K562 (cell line): ENCODE measurements around the gene FPR1. TPM values are rescaled to one million over a fixed set of nuclear protein-coding genes. Genes with fewer than 3 reads are reported as not detected.

Experiments
- BMI1 ChIP-seq: fragments of 150-350 bp; IDR thresholded peaks from 2 replicates; pipeline ENCODE4 v1.6.1; 2014; ENCODE audit warnings: low read length
- CXXC5 ChIP-seq: fragments of 250-450 bp; sonication (Bioruptor Pico); IDR thresholded peaks from 2 replicates; pipeline ENCODE4 v1.8.0; 2022; ENCODE audit warnings: inconsistent platforms, mild to moderate bottlenecking, moderate library complexity
- FUS ChIP-seq: fragments of 200-400 bp; formaldehyde crosslinking; optimal IDR thresholded peaks from 2 replicates; pipeline ENCODE3; 2017; ENCODE audit warnings: low read depth, low read length
- MECOM ChIP-seq: fragments of 250-450 bp; sonication (Bioruptor Pico); IDR thresholded peaks from 2 replicates; pipeline ENCODE4 v1.8.0; 2022; ENCODE audit warnings: inconsistent platforms
- MEIS2 ChIP-seq: fragments of 450-650 bp; IDR thresholded peaks from 2 replicates; pipeline ENCODE4 v1.6.1; 2014; ENCODE audit warnings: mild to moderate bottlenecking; ENCODE audit not compliant: partially characterized antibody
- MTA1 ChIP-seq: fragments of 450-650 bp; IDR thresholded peaks from 2 replicates; pipeline ENCODE4 v1.6.1; 2017; ENCODE audit warnings: borderline replicate concordance
- NFATC3 ChIP-seq: fragments of 450-650 bp; IDR thresholded peaks from 2 replicates; pipeline ENCODE4 v1.6.1; 2017; ENCODE audit warnings: mild to moderate bottlenecking
- NR2F6 ChIP-seq: fragments of 450-650 bp; formaldehyde crosslinking; IDR thresholded peaks from 2 replicates; pipeline ENCODE4 v1.4.0; 2020; ENCODE audit warnings: mild to moderate bottlenecking
- RAD51 ChIP-seq: fragments of 450-650 bp; IDR thresholded peaks from 2 replicates; pipeline ENCODE4 v1.7.1; 2016; ENCODE audit warnings: low read depth, mild to moderate bottlenecking, borderline replicate concordance
- RB1 ChIP-seq: fragments of 450-650 bp; IDR thresholded peaks from 2 replicates; pipeline ENCODE4 v1.6.1; 2017; ENCODE audit warnings: low read depth, mild to moderate bottlenecking
- RFX1 ChIP-seq: fragments of 450-650 bp; IDR thresholded peaks from 2 replicates; pipeline ENCODE4 v1.6.1; 2016; ENCODE audit warnings: mild to moderate bottlenecking, moderate library complexity
- SRSF7 ChIP-seq: fragments of 200-400 bp; formaldehyde crosslinking; optimal IDR thresholded peaks from 2 replicates; pipeline ENCODE3; 2017; ENCODE audit warnings: mild to moderate bottlenecking, low read depth, low read length
- TAF1 ChIP-seq: IDR thresholded peaks from 2 replicates; pipeline ENCODE4 v1.6.1; 2011; ENCODE audit warnings: mild to moderate bottlenecking, low read length, moderate library complexity; ENCODE audit not compliant: insufficient read depth, control insufficient read depth, severe bottlenecking; ENCODE audit errors: extremely low read depth
- ZBTB1 ChIP-seq: sonication (generic); formaldehyde crosslinking; IDR thresholded peaks from 2 replicates; pipeline ENCODE4 v1.8.1; 2023; ENCODE audit warnings: missing genetic modification reagents, low read depth, mild to moderate bottlenecking, borderline replicate concordance
- ZNF436 ChIP-seq: fragments of 250-450, 450-650 bp; sonication (Bioruptor Pico); formaldehyde crosslinking; IDR thresholded peaks from 2 replicates; pipeline ENCODE4 v1.7.0; 2020; ENCODE audit warnings: mild to moderate bottlenecking
- ZNF778 ChIP-seq: fragments of 450-650 bp; formaldehyde crosslinking; IDR thresholded peaks from 2 replicates; pipeline ENCODE4 v1.4.0; 2020; ENCODE audit warnings: mild to moderate bottlenecking, moderate library complexity
- polyA plus RNA-seq, 8 experiments: library from polyadenylated mRNA; depleted of rRNA in 4 of 8; stranded (reverse) in 5 of 8; unstranded in 3 of 8; fragments of >200 nt; fragmentation: Nextera tagmentation in 2 of 8; fragmentation: Illumina TruSeq in 1 of 8; extraction: Ambion mirVana in 2 of 8; extraction: Trizol in 1 of 8; gene quantifications; 2 replicates each; pipeline versions ENCODE4 v1.2.1 to v1.2.3, GENCODE V29; 2011 to 2014; ENCODE audit warnings: inconsistent platforms in 1 of 8, missing spikeins in 1 of 8
- total RNA-seq, 7 experiments: library from RNA; depleted of rRNA in 6 of 7; stranded (reverse); fragments of >200 nt in 6 of 7; fragmentation: Illumina TruSeq in 2 of 7; extraction: Trizol in 2 of 7; gene quantifications; 2 replicates each; pipeline versions ENCODE4 v1.2.1 to v1.2.3, GENCODE V29; 2011 to 2021; ENCODE audit warnings: low replicate concordance in 1 of 7
- TF ChIP-seq, protein P1 (sequence below): fragments of 450-650 bp; formaldehyde crosslinking; IDR thresholded peaks from 2 replicates; pipeline ENCODE4 v1.4.0; 2020; ENCODE audit warnings: mild to moderate bottlenecking, moderate library complexity

Gene FPR1
- total and polyA plus RNA-seq, 9 of the 15 experiments (the other 6 are each of a cell fraction or from before 2014, with no cell fraction given) = 0.06 to 0.25 (median 0.14) TPM; not detected in 4

DNA sequence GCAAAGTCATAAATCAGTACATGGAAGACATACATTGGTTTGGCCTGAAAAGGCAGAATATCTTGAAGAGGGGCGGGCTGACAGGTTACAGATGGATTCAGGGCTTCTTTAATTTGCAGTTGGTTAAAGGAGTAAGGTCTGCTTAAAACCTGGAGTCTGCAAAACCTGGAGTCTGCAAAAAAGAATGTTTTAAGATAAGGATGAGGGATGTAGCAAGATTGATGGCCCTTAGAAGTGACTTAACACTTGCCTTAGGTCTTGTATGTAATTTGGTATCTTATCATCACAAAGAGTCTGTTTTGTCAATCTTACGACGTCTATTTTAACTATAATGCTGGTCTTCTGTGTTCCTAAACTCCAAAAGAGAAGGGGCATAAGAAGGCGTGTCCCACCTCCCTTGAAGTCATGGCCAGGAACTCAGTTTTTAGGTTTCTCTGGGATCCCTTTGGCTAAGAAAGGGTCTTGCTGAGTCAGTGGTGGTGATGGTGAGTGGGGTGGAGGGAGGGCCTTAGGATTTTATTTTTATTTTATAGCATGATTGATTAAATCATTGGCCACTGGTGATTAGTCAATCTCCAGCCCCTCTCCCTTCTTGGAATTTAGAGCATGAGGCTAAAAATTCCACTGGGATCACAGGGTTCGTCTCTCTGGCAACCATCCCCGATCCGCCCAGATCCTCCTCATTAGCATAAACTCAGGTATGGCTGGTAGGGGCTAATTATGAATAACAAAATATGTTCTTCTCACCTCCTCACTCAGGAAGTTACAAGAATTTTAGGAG, 17.7 kb downstream of the FPR1 start (continued):
- TF ChIP-seq MTA1 = no peak
- TF ChIP-seq TAF1 = no peak
- TF ChIP-seq RFX1 = no peak
- TF ChIP-seq MEIS2 = peak; percentile 89
- TF ChIP-seq NFATC3 = no peak
- TF ChIP-seq ZBTB1 (CRISPR knock-in tag) = no peak
- no peak for TF ChIP-seq ZNF436 (CRISPR knock-in tag)
- TF ChIP-seq FUS = no peak
- TF ChIP-seq SRSF7 = no peak
- peak; percentile 77; the same call in 1 of the 2 replicates for TF ChIP-seq MECOM
- TF ChIP-seq BMI1 = no peak
- TF ChIP-seq, protein P1, sequence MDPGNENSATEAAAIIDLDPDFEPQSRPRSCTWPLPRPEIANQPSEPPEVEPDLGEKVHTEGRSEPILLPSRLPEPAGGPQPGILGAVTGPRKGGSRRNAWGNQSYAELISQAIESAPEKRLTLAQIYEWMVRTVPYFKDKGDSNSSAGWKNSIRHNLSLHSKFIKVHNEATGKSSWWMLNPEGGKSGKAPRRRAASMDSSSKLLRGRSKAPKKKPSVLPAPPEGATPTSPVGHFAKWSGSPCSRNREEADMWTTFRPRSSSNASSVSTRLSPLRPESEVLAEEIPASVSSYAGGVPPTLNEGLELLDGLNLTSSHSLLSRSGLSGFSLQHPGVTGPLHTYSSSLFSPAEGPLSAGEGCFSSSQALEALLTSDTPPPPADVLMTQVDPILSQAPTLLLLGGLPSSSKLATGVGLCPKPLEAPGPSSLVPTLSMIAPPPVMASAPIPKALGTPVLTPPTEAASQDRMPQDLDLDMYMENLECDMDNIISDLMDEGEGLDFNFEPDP (CRISPR knock-in tag) = no peak
- no peak for TF ChIP-seq RAD51
- no peak for TF ChIP-seq ZNF778 (CRISPR knock-in tag)
- no peak for TF ChIP-seq NR2F6 (CRISPR knock-in tag)
- TF ChIP-seq RB1 = no peak
- TF ChIP-seq CXXC5 (CRISPR knock-in tag) = no peak
